IMR-90 (cell line): Measurements from ENCODE around the gene PET100. TPM values are rescaled to one million over a fixed set of nuclear protein-coding genes. Genes with fewer than 3 reads are reported as not detected.

ENCODE experiments used
- ATAC-seq: fragments of 200-7000 bp; cut with Tn5 transposase; 2 replicates; pipeline ENCODE4 v1.9.1; 2020; ENCODE audit warnings: low read depth, mild to moderate bottlenecking, moderate library complexity
- BruUV-seq: library from RNA; stranded (reverse); fragments of 400-500 nt; replicated peaks from 2 replicates; lab custom pipeline; 2021; lab: Mats Ljungman, UMichigan
- CTCF ChIA-PET: fragments of 300-600 bp; formaldehyde crosslinking; extraction: SDS; loops from one replicate; lab custom pipeline; 2021; ENCODE audit warnings: antibody characterized with exemption; lab: Yijun Ruan, JAX
- POLR2A ChIA-PET: fragments of 300-600 bp; sonication (Branson Sonifier 250); formaldehyde crosslinking; loops from one replicate; lab custom pipeline; 2022; ENCODE audit warnings: antibody characterized with exemption; ENCODE audit not compliant: unreplicated experiment; lab: Charles Lee
- DNase-seq: peaks from one replicate; pipeline ENCODE4 v3.0.0; 2013
- H2AFZ ChIP-seq: replicated peaks from 2 replicates; pipeline ENCODE3; 2013; ENCODE audit warnings: low read length, mild to moderate bottlenecking; ENCODE audit not compliant: poor library complexity
- H2AK5ac ChIP-seq: 2 replicates; pipeline ENCODE4 v1.6.1; 2013; ENCODE audit warnings: low read depth, low read length, inconsistent platforms
- H2AK9ac ChIP-seq: replicated peaks from 2 replicates; pipeline ENCODE3; 2013; ENCODE audit warnings: mild to moderate bottlenecking, low read depth, low read length, moderate library complexity; ENCODE audit not compliant: poor library complexity
- H2BK120ac ChIP-seq: 2 replicates; pipeline ENCODE4 v1.6.1; 2013; ENCODE audit warnings: low read depth, low read length, inconsistent platforms
- H2BK15ac ChIP-seq: 3 replicates; pipeline ENCODE4 v1.6.1; 2013; ENCODE audit warnings: low read depth, low read length, inconsistent platforms
- H2BK20ac ChIP-seq: 2 replicates; pipeline ENCODE4 v1.6.1; 2013; ENCODE audit warnings: low read depth, mild to moderate bottlenecking, inconsistent platforms, low read length, moderate library complexity
- H2BK5ac ChIP-seq: 2 replicates; pipeline ENCODE4 v1.6.1; 2013; ENCODE audit warnings: mild to moderate bottlenecking, low read depth, low read length, inconsistent platforms; ENCODE audit not compliant: poor library complexity, severe bottlenecking
- H3K14ac ChIP-seq: replicated peaks from 2 replicates; pipeline ENCODE4 v1.6.1; 2013; ENCODE audit warnings: low read depth, low read length, inconsistent platforms
- H3K18ac ChIP-seq: 2 replicates; pipeline ENCODE4 v1.6.1; 2013; ENCODE audit warnings: low read depth, low read length, control low read depth
- H3K23ac ChIP-seq: 2 replicates; pipeline ENCODE4 v1.6.1; 2013; ENCODE audit warnings: low read depth, low read length, inconsistent platforms
- H3K27ac ChIP-seq: 2 replicates; pipeline ENCODE4 v1.5.1; 2013; ENCODE audit warnings: mild to moderate bottlenecking, control low read depth, low read length; ENCODE audit not compliant: insufficient read depth
- H3K27me3 ChIP-seq: 2 replicates; pipeline ENCODE4 v1.6.1; 2013; ENCODE audit warnings: low read length; ENCODE audit not compliant: control insufficient read depth, insufficient read depth
- H3K36me3 ChIP-seq: 2 replicates; pipeline ENCODE4 v1.6.1; 2013; ENCODE audit warnings: low read length, mixed read lengths; ENCODE audit not compliant: control insufficient read depth, insufficient read depth
- H3K4ac ChIP-seq: 2 replicates; pipeline ENCODE4 v1.6.1; 2013; ENCODE audit warnings: low read depth, low read length, inconsistent platforms
- H3K4me1 ChIP-seq: 2 replicates; pipeline ENCODE4 v1.6.1; 2013; ENCODE audit warnings: low read length, mixed read lengths; ENCODE audit not compliant: control insufficient read depth, insufficient read depth
- H3K4me2 ChIP-seq: 2 replicates; pipeline ENCODE4 v1.6.1; 2013; ENCODE audit warnings: low read depth, mild to moderate bottlenecking, control low read depth, low read length, moderate library complexity
- H3K4me3 ChIP-seq: 2 replicates; pipeline ENCODE4 v1.5.1; 2013; ENCODE audit warnings: low read depth, mild to moderate bottlenecking, control low read depth, low read length, moderate library complexity; ENCODE audit not compliant: insufficient read depth
- H3K56ac ChIP-seq: 2 replicates; pipeline ENCODE4 v1.6.1; 2013; ENCODE audit warnings: low read length, inconsistent platforms; ENCODE audit not compliant: insufficient read depth; ENCODE audit errors: extremely low read depth
- H3K79me1 ChIP-seq, 2 experiments: 2 replicates each; pipeline ENCODE4 v1.6.1; 2013; ENCODE audit warnings: low read length in 2 of 2, inconsistent platforms in 1 of 2, low read depth in 1 of 2
- H3K9ac ChIP-seq: 2 replicates; pipeline ENCODE4 v1.6.1; 2013; ENCODE audit warnings: low read depth, low read length, control low read depth
- H3K9me1 ChIP-seq: 2 replicates; pipeline ENCODE4 v1.6.1; 2013; ENCODE audit warnings: low read length, inconsistent platforms; ENCODE audit not compliant: insufficient read depth
- H3K9me3 ChIP-seq: 2 replicates; pipeline ENCODE4 v1.6.1; 2013; ENCODE audit warnings: low read length; ENCODE audit not compliant: control insufficient read depth, insufficient read depth
- H4K20me1 ChIP-seq: 2 replicates; pipeline ENCODE4 v1.6.1; 2013; ENCODE audit warnings: low read length, inconsistent platforms; ENCODE audit not compliant: insufficient read depth
- H4K5ac ChIP-seq: 2 replicates; pipeline ENCODE4 v1.6.1; 2013; ENCODE audit warnings: mild to moderate bottlenecking, low read depth, low read length, control low read depth
- H4K8ac ChIP-seq, 2 experiments: 2 replicates each; pipeline ENCODE4 v1.6.1; 2013; ENCODE audit warnings: low read depth in 2 of 2, low read length in 2 of 2, control low read depth in 1 of 2, inconsistent platforms in 1 of 2
- H4K91ac ChIP-seq: 2 replicates; pipeline ENCODE4 v1.6.1; 2013; ENCODE audit warnings: low read depth, low read length, inconsistent platforms; ENCODE audit not compliant: insufficient read depth
- BHLHE40 ChIP-seq: fragments of 150-350 bp; IDR thresholded peaks from 2 replicates; pipeline ENCODE4 v1.6.1; 2016; ENCODE audit warnings: mild to moderate bottlenecking, low read depth, low read length
- FOS ChIP-seq: fragments of 150-350 bp; IDR thresholded peaks from 2 replicates; pipeline ENCODE4 v1.6.1; 2016; ENCODE audit warnings: low read depth, low read length
- MXI1 ChIP-seq: IDR thresholded peaks from 2 replicates; pipeline ENCODE4 v1.6.1; 2012; ENCODE audit warnings: low read depth, mild to moderate bottlenecking, low read length, moderate library complexity, borderline replicate concordance
- NFE2L2 ChIP-seq: fragments of 150-350 bp; IDR thresholded peaks from 2 replicates; pipeline ENCODE4 v1.6.1; 2016; ENCODE audit warnings: low read depth, mild to moderate bottlenecking, low read length
- RCOR1 ChIP-seq: IDR thresholded peaks from 2 replicates; pipeline ENCODE4 v1.6.1; 2012; ENCODE audit warnings: mild to moderate bottlenecking, low read length, improper control_type of control experiment; ENCODE audit not compliant: insufficient replicate concordance
- RFX5 ChIP-seq: IDR thresholded peaks from 2 replicates; pipeline ENCODE4 v1.8.0; 2012; ENCODE audit warnings: low read depth, mild to moderate bottlenecking, low read length, moderate library complexity
- SMC3 ChIP-seq: fragments of 150-350 bp; IDR thresholded peaks from 2 replicates; pipeline ENCODE4 v1.6.1; 2016; ENCODE audit warnings: low read depth, mild to moderate bottlenecking, antibody characterized with exemption, low read length, moderate library complexity
- WGBS, 2 experiments: methylation state at CpG; one replicate each; pipeline versions ENCODE4 v1.1.5 to v1.1.7; 2013; ENCODE audit warnings: missing lambda C conversion rate in 2 of 2; ENCODE audit not compliant: insufficient read length in 1 of 2; ENCODE audit errors: extremely low coverage in 2 of 2; 5-methylcytosine and 5-hydroxymethylcytosine counted together
- dilution Hi-C: fragments of 300-500 bp; cut with HindIII; formaldehyde crosslinking; loops from one replicate; pipeline ENCODE4 v1.14.3; 2018; ENCODE audit warnings: low sequenced_read_pairs; ENCODE audit not compliant: unreplicated experiment
- in situ Hi-C: fragments of 300-500 bp; cut with MboI; formaldehyde crosslinking; loops from 3 replicates; pipeline ENCODE4 v1.14.3; 2019; ENCODE audit warnings: low sequenced_read_pairs, inconsistent platforms, mixed read lengths
- intact Hi-C: fragments of 100-400 bp; cut with micrococcal nuclease; formaldehyde crosslinking; loops from 2 replicates; pipeline ENCODE4 v1.10.0; 2022
- polyA plus RNA-seq, 3 experiments: library from polyadenylated mRNA; depleted of rRNA; stranded (reverse); fragments of >200 nt; gene quantifications; 2 replicates each; pipeline ENCODE4 v1.2.3, GENCODE V29; 2012; ENCODE audit warnings: low replicate concordance in 1 of 3
- total RNA-seq: library from RNA; depleted of rRNA; stranded (reverse); fragments of >200 nt; gene quantifications from 2 replicates; pipeline ENCODE4 v1.2.3, GENCODE V29; 2012
- TF ChIP-seq, protein P1 (sequence below): fragments of 150-350 bp; IDR thresholded peaks from 2 replicates; pipeline ENCODE4 v1.6.1; 2016; ENCODE audit warnings: low read depth, mild to moderate bottlenecking, low read length, moderate library complexity, borderline replicate concordance

Gene PET100
- total and polyA plus RNA-seq, 2 of the 4 experiments (the other 2 are of a cell fraction), result 1.4 to 31.4 TPM

DNA sequence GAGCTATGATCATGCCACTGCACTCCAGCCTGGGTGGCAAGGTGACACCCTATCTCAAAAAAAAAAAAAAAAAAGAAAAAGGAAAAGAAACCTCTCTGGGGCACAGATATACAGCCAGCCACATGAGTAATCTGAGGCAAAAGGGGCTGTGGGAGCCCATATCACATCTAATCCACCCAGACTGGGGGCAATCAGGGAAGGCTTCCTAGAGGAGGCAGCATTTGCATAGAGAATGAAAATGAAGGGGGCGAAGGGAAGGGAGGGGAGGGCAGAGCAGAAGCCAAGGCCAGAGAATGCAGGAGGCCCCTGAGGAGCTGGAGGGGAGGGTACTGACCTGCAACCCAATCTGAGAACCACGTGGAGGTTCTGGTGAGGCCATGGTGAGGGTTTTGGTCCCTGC, 20.6 kb downstream of the PET100 start:
- Histone ChIP-seq H4K5ac (no peak overlapping the region), H2BK120ac (no peak overlapping the region), H2AK9ac (no peak overlapping the region), H2AFZ (no peak overlapping the region), H4K20me1 (no peaks in the 10 kb centered on the region), H3K56ac (no peak overlapping the region), H3K9ac (no peak overlapping the region), H3K14ac (no peak overlapping the region), H3K36me3 (no peaks in the 10 kb centered on the region), H2BK5ac (no peak overlapping the region), H3K18ac (no peak overlapping the region), H3K4ac (no peak overlapping the region), H4K91ac (no peak overlapping the region), H2BK20ac (no peak overlapping the region), H3K23ac (no peak overlapping the region), H3K4me3 (no peak overlapping the region), H3K4me1 (no peaks in the 10 kb centered on the region), H3K79me1 (no peaks in the 10 kb centered on the region), H3K4me2 (no peak overlapping the region), H3K27ac (no peak overlapping the region), H2AK5ac (no peak overlapping the region), H3K9me3 (no peaks in the 10 kb centered on the region), H2BK15ac (no peak overlapping the region), H4K8ac (no peak overlapping the region), H3K27me3 (peaks cover 7% of the 10 kb centered on the region; the same call in 1 of the 2 replicates), H3K9me1 (no peaks in the 10 kb centered on the region)
- ChIA-PET CTCF (no interaction called here), POLR2A (no interaction called here)
- ATAC-seq (no peak), DNase-seq (no peak)
- BruUV-seq, result no TSS peak
- intact Hi-C loops, result no loop called here
- dilution Hi-C loops, result no loop called here
- TF ChIP-seq SMC3 (no peak), FOS (no peak), BHLHE40 (no peak), MXI1 (no peak), RFX5 (no peak), NFE2L2 (no peak), RCOR1 (no peak)
- TF ChIP-seq, protein P1, sequence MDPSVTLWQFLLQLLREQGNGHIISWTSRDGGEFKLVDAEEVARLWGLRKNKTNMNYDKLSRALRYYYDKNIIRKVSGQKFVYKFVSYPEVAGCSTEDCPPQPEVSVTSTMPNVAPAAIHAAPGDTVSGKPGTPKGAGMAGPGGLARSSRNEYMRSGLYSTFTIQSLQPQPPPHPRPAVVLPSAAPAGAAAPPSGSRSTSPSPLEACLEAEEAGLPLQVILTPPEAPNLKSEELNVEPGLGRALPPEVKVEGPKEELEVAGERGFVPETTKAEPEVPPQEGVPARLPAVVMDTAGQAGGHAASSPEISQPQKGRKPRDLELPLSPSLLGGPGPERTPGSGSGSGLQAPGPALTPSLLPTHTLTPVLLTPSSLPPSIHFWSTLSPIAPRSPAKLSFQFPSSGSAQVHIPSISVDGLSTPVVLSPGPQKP, result no peak
- whole genome bisulfite sequencing, 2 experiments, result no CpG with 5 or more reads among the region's 2 CpGs
- in situ Hi-C loops, result no loop called here
